Measurements from ENCODE around the gene TYW1.
"Not testable (repeated sequence)": the region's sequence is repeated elsewhere in the genome, so short reads cannot be mapped to it uniquely, and the experiment has no call there.

Gene TYW1

DNA sequence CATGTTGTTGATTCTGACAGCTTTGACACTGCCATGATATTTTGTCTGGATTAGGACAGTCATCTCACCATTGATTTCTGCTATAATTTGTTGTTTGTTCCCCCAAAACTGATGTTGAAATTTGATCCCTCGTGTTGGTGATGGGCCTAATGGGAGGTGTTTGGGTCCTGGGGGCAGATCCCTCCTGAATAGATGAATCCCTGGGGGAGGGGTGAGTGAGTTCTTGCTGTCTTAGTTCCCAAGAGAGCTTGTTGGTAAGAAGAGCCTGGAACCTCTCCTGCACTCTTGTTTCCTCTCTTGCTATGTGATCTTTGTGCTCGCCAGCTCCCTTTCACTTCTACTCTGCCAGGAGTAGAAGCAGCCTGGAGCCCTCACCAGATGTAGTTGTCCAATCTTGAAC is 7.5 kb downstream of the TYW1 start:
- H3K27me3 ChIP-seq (ENCODE audit: insufficient read depth, low read length); H3K27ac ChIP-seq (ENCODE audit: low read length); H3K4me3 ChIP-seq (ENCODE audit: low read length); H3K4me1 ChIP-seq (ENCODE audit: insufficient read depth, low read length); H3K9me3 ChIP-seq (ENCODE audit: insufficient read depth, low read depth, low read length); H3K9ac ChIP-seq (ENCODE audit: low read depth, low read length): not testable (repeated sequence)
- H3K36me3 ChIP-seq (ENCODE audit: insufficient read depth, low read depth, low read length): peaks cover 13% of the 10 kb centered on the region; the same call in 1 of the 2 replicates

DNA sequence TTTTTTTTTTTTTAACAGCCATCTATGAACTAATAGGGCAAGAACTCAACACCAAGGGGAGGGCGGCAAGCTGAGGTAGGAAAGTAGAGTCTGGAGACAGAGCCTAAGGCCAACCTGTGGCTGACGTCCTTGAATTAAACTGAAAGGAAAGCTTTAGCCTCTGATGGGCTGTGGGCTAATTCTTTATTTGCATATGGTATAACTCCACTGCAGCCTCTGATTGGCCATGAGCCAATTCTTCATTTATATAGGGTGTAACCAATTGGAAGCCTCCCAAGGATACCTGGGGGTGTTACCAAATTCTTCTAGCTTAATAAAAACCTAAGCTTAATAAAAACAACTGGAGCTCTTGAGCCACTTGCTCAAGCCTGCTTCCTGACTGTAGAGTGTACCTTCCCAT is 10.3 kb downstream of the TYW1 start:
- Histone ChIP-seq H3K9ac (ENCODE audit: low read depth, low read length) (no peak overlapping the region), H3K36me3 (ENCODE audit: insufficient read depth, low read depth, low read length) (peaks cover 21% of the 10 kb centered on the region; the same call in 1 of the 2 replicates), H3K9me3 (ENCODE audit: insufficient read depth, low read depth, low read length) (no peaks in the 10 kb centered on the region), H3K4me1 (ENCODE audit: insufficient read depth, low read length) (no peaks in the 10 kb centered on the region), H3K27ac (ENCODE audit: low read length) (no peak overlapping the region), H3K27me3 (ENCODE audit: insufficient read depth, low read length) (no peaks in the 10 kb centered on the region), H3K4me3 (ENCODE audit: low read length) (no peak overlapping the region)

DNA sequence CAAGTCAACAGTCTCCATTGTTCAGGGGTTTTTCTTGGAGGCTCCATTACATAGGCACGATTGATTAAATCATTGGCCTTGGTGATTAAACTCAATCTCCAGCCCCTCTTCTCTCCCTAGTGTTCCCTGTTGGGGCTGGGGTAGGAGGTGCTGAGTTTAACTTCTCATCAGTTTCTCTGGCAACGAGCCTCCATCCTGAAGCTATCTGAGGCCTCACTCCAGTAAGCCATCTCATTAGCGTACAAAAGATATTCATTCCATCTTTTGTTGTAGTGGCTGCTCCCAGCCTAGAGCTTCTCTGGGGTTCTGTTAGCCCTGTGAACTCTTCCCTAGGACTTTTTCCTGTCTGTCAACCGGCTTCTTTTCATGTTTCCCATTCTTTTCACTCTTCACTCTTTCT is 11.6 kb downstream of the TYW1 start:
- no peaks in the 10 kb centered on the region for H3K4me1 ChIP-seq (ENCODE audit: insufficient read depth, low read length)
- H3K9me3 ChIP-seq (ENCODE audit: insufficient read depth, low read depth, low read length): no peaks in the 10 kb centered on the region
- H3K27me3 ChIP-seq (ENCODE audit: insufficient read depth, low read length): no peaks in the 10 kb centered on the region
- H3K9ac ChIP-seq (ENCODE audit: low read depth, low read length): no peak overlapping the region
- H3K36me3 ChIP-seq (ENCODE audit: insufficient read depth, low read depth, low read length): peaks cover 22% of the 10 kb centered on the region; the same call in 1 of the 2 replicates
- H3K27ac ChIP-seq (ENCODE audit: low read length): no peak overlapping the region
- H3K4me3 ChIP-seq (ENCODE audit: low read length): no peak overlapping the region

DNA sequence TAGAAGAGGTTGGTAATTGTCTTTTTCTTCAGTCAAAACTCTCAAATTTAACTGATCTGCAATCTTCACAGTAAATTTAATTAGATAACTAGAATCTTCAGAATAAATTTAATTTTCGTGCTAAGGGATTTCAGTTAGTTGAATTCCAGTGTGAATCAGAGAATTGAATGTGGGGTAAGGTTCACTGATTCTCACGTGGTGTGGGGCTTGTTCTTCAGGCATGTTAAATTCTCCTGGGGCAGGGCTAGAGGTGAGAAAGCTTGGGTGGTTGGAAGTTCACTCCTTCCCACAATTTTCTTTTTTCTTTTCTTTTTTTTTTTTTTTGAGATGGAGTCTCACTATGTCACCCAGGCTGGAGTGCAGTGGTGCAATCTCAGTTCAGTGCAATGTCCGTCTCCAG is 13.0 kb downstream of the TYW1 start:
- not testable (repeated sequence) for H3K9ac ChIP-seq (ENCODE audit: low read depth, low read length); H3K27me3 ChIP-seq (ENCODE audit: insufficient read depth, low read length); H3K4me3 ChIP-seq (ENCODE audit: low read length); H3K9me3 ChIP-seq (ENCODE audit: insufficient read depth, low read depth, low read length); H3K4me1 ChIP-seq (ENCODE audit: insufficient read depth, low read length); H3K27ac ChIP-seq (ENCODE audit: low read length)
- H3K36me3 ChIP-seq (ENCODE audit: insufficient read depth, low read depth, low read length): peaks cover 32% of the 10 kb centered on the region

DNA sequence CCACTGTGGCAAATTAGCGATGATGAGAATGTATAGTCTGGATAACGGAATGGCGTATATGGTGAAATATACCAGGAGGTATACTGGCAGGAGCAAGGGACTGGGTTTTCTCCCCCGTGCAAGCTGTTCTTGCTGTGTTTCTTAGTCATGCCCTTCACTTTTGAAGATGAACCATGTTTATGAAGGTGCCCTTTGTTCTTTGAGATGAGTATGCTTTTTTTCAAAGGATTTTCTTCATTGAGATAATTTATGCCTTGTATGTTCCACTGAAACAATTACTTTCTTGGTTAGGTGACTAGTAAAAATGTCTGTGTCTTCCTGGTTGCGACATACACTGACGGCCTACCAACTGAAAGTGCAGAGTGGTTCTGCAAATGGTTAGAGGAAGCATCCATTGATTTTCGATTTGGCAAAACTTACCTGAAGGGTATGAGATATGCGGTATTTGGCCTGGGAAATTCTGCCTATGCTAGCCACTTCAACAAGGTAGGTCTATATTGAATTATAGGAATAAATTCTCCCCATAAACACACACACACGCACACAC is 17.5 kb downstream of the TYW1 start:
- H3K9me3 ChIP-seq (ENCODE audit: insufficient read depth, low read depth, low read length); H3K27me3 ChIP-seq (ENCODE audit: insufficient read depth, low read length); H3K9ac ChIP-seq (ENCODE audit: low read depth, low read length); H3K4me3 ChIP-seq (ENCODE audit: low read length); H3K4me1 ChIP-seq (ENCODE audit: insufficient read depth, low read length); H3K27ac ChIP-seq (ENCODE audit: low read length): not testable (repeated sequence)
- peaks cover 38% of the 10 kb centered on the region for H3K36me3 ChIP-seq (ENCODE audit: insufficient read depth, low read depth, low read length)

DNA sequence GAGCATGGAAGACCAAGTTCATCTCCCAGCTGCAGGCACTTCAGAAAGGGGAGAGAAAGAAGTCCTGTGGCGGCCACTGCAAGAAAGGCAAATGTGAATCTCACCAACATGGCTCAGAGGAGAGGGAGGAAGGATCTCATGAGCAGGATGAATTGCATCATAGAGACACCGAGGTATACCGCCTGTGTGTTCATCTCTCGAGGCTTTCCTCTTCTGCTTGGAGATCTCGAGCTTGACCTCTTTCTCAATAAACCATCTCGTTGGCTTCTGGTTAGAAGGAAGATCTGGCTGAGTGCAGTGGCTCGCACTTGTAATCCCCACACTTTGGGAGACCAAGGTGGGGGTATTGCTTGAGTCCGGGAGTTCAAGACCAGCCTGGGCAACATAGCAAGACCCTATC is 21.3 kb downstream of the TYW1 start:
- H3K4me3 ChIP-seq (ENCODE audit: low read length); H3K4me1 ChIP-seq (ENCODE audit: insufficient read depth, low read length); H3K9ac ChIP-seq (ENCODE audit: low read depth, low read length); H3K27ac ChIP-seq (ENCODE audit: low read length); H3K9me3 ChIP-seq (ENCODE audit: insufficient read depth, low read depth, low read length); H3K27me3 ChIP-seq (ENCODE audit: insufficient read depth, low read length): not testable (repeated sequence)
- H3K36me3 ChIP-seq (ENCODE audit: insufficient read depth, low read depth, low read length): peaks cover 60% of the 10 kb centered on the region

DNA sequence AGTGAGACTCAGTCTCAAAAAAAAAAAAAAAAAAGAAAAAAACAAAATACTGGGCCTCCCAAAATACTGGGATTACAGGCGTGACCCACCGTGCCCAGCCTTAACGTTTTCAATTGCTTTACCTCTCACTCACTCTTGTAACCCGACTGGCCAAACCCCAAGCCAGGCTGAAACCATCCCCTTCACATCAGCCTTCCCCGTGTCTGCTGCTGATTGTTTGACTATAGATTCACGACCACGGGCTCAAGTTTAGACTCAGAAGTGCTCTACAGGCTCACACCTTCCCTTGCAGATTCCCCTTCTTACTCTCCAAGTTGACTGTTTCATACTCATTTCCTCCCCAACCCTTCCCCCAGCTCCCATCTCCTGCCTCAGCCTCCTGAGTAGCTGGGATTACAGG is 22.3 kb downstream of the TYW1 start:
- Histone ChIP-seq H3K27ac (ENCODE audit: low read length) (no peak overlapping the region), H3K27me3 (ENCODE audit: insufficient read depth, low read length) (no peaks in the 10 kb centered on the region), H3K36me3 (ENCODE audit: insufficient read depth, low read depth, low read length) (peaks cover 56% of the 10 kb centered on the region), H3K9me3 (ENCODE audit: insufficient read depth, low read depth, low read length) (no peaks in the 10 kb centered on the region), H3K4me1 (ENCODE audit: insufficient read depth, low read length) (no peaks in the 10 kb centered on the region), H3K9ac (ENCODE audit: low read depth, low read length) (no peak overlapping the region), H3K4me3 (ENCODE audit: low read length) (no peak overlapping the region)

DNA sequence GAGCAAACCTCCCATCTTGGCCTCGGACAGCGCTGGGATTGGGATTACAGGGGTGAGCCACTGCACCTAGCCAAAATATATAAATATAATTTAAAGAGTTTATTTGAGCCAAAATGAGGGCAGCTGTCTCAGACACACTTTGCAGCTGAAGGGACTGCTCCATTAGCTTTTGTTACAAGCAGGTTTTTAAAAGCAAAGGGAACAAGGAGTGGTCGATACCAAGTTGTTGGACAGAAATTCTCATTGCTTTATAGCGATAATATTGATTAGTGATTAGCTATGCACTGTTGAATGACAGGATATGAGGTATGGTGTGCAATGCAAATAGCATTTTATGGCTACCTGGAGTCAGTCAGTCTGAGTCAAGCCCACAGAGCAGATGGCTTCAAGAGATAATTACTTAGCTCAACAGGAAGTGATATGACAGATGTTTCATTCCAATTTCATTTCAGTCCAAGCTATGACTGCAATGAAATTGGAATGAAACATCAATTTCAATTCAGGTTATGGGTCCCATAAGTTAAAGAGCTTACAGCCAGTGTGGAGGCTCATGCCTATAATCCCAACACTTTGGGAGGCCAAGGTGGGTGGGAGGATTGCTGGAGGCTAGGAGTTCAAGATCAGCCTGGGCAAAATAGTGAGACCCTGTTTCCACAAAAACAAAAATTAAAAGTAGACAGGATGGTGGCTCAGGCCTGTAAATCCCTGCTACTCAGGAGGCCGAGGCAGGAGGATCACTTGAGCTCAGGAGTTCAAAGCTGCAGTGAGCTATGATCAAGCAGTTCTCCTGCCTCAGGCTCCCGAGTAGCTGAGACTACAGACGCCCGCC is 23.1 kb downstream of the TYW1 start:
- no peak overlapping the region for H3K9ac ChIP-seq (ENCODE audit: low read depth, low read length)
- H3K36me3 ChIP-seq (ENCODE audit: insufficient read depth, low read depth, low read length): peaks cover 49% of the 10 kb centered on the region
- no peaks in the 10 kb centered on the region for H3K27me3 ChIP-seq (ENCODE audit: insufficient read depth, low read length)
- no peaks in the 10 kb centered on the region for H3K4me1 ChIP-seq (ENCODE audit: insufficient read depth, low read length)
- no peak overlapping the region for H3K4me3 ChIP-seq (ENCODE audit: low read length)
- H3K27ac ChIP-seq (ENCODE audit: low read length): no peak overlapping the region
- no peaks in the 10 kb centered on the region for H3K9me3 ChIP-seq (ENCODE audit: insufficient read depth, low read depth, low read length)

DNA sequence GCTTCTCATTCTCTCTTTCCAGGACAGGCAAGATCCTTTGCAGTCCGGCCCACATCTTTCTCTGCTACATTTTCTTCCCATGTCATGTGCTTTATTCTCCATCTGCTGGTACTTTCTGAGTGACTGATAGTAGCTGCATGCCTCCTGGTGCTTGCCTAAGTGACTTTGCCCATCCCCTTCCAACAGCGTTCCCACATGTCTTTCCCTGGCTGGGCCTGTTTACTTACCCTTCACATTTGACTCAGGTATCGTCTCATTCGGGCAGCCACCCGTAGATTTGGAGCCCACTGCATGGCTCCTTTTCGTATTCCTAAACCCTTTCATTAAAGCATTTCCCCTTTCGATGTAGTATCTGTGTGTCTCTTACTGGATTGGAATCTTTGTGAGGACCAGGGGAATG is 24.6 kb downstream of the TYW1 start:
- Histone ChIP-seq H3K9ac (ENCODE audit: low read depth, low read length) (no peak overlapping the region), H3K4me3 (ENCODE audit: low read length) (no peak overlapping the region), H3K36me3 (ENCODE audit: insufficient read depth, low read depth, low read length) (peaks cover 49% of the 10 kb centered on the region), H3K4me1 (ENCODE audit: insufficient read depth, low read length) (no peaks in the 10 kb centered on the region), H3K27ac (ENCODE audit: low read length) (no peak overlapping the region), H3K27me3 (ENCODE audit: insufficient read depth, low read length) (no peaks in the 10 kb centered on the region), H3K9me3 (ENCODE audit: insufficient read depth, low read depth, low read length) (no peaks in the 10 kb centered on the region)

DNA sequence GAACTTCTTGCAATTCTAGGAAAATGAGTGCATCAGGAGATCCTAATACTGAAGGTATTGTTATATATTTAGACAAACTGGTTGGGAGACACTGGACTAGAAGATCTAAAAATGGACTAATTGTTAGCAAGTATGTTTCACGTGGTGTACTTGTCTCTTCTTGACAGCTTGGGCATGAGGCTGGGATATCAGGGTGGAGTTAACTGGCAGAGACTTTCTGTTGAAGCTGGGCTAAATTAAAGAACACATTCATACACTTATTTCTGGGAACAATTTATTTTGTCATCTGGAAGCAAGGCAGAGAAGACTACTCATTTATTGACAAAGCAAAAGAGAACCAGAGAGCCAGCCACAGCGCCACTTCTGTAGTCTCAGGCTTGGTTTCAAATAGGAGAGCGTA is 25.9 kb downstream of the TYW1 start:
- Histone ChIP-seq H3K9me3 (ENCODE audit: insufficient read depth, low read depth, low read length) (no peaks in the 10 kb centered on the region), H3K4me3 (ENCODE audit: low read length) (no peak overlapping the region), H3K4me1 (ENCODE audit: insufficient read depth, low read length) (no peaks in the 10 kb centered on the region), H3K9ac (ENCODE audit: low read depth, low read length) (no peak overlapping the region), H3K27ac (ENCODE audit: low read length) (no peak overlapping the region), H3K36me3 (ENCODE audit: insufficient read depth, low read depth, low read length) (peaks cover 43% of the 10 kb centered on the region), H3K27me3 (ENCODE audit: insufficient read depth, low read length) (no peaks in the 10 kb centered on the region)

DNA sequence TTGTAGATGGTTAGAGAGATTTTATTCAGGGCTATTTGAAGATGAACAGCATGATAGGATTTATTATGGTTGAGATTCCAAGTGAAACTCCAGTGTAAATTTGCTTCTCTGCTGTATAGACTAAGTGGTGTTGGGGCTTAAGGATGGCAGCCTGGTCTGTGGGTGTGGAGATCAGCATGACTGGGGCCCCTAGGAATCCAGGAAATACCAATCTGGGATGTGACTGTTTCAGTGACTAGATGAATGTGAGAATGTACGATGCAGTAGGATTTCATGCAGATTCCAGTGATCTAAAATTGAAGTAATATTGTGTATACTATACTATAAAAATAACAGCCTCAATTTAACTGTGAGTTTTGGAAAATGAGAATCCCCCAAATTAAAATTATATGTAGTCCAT is 28.8 kb downstream of the TYW1 start:
- not testable (repeated sequence) for H3K4me1 ChIP-seq (ENCODE audit: insufficient read depth, low read length)

DNA sequence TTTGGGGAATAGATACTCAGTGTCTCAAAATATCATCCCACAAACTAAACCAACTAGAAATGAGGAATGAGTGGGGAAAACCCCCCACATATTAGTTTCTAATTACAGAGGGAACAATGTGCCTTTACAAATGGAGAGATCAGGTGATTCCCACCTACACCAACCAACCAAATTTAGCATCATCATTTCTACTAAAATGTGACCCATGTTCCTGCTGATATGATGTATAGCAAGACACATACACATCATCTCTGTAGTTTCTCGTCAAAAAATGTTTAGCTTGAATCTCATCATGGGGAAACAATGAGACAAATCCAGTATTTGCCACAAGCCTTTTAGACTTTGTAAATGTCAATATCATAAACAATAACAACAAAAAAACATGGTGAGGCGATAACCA is 35.1 kb downstream of the TYW1 start:
- H3K4me3 ChIP-seq (ENCODE audit: low read length); H3K9me3 ChIP-seq (ENCODE audit: insufficient read depth, low read depth, low read length); H3K27me3 ChIP-seq (ENCODE audit: insufficient read depth, low read length); H3K4me1 ChIP-seq (ENCODE audit: insufficient read depth, low read length); H3K27ac ChIP-seq (ENCODE audit: low read length); H3K9ac ChIP-seq (ENCODE audit: low read depth, low read length): not testable (repeated sequence)
- peaks cover 12% of the 10 kb centered on the region; the same call in 1 of the 2 replicates for H3K36me3 ChIP-seq (ENCODE audit: insufficient read depth, low read depth, low read length)

More for the DNA sequence above, 28.8 kb downstream of the TYW1 start:
- H3K9ac ChIP-seq (ENCODE audit: low read depth, low read length); H3K27ac ChIP-seq (ENCODE audit: low read length); H3K4me3 ChIP-seq (ENCODE audit: low read length); H3K27me3 ChIP-seq (ENCODE audit: insufficient read depth, low read length); H3K9me3 ChIP-seq (ENCODE audit: insufficient read depth, low read depth, low read length): not testable (repeated sequence)
- peaks cover 27% of the 10 kb centered on the region for H3K36me3 ChIP-seq (ENCODE audit: insufficient read depth, low read depth, low read length)
